SK-N-SH (cell line): ENCODE results near the gene BICC1. TPM values are rescaled to one million over a fixed set of nuclear protein-coding genes. Genes with fewer than 3 reads are reported as not detected.

Experiments used
- CTCF ChIA-PET: fragments of 300-600, 350-600 bp; formaldehyde crosslinking; extraction: SDS; loops from one replicate; lab custom pipeline; 2021; lab: Yijun Ruan, JAX
- POLR2A ChIA-PET: fragments of 350-600 bp; sonication (Branson Sonifier 250); formaldehyde crosslinking; extraction: SDS; loops from one replicate; lab custom pipeline; 2020; ENCODE audit warnings: antibody characterized with exemption, inconsistent platforms; lab: Yijun Ruan, JAX
- DNase-seq: peaks from one replicate; pipeline ENCODE4 v3.0.0; 2012
- H2AFZ ChIP-seq: fragments of 200-600 bp; sonication (generic); 2 replicates; pipeline ENCODE4 v1.8.1; 2016; ENCODE audit warnings: antibody characterized with exemption, mild to moderate bottlenecking, low read depth
- H3F3A ChIP-seq: fragments of 200-600 bp; sonication (generic); replicated peaks from 2 replicates; pipeline ENCODE3; 2016; ENCODE audit warnings: antibody characterized with exemption, mild to moderate bottlenecking; ENCODE audit not compliant: insufficient read depth
- H3K27ac ChIP-seq, 2 experiments: fragments of 200-500 bp in 1 of 2; fragments of 200-600 bp in 1 of 2; sonication (Bioruptor generic) in 1 of 2; sonication (generic), shearing (Covaris generic) in 1 of 2; 2 replicates each; pipeline versions ENCODE4 v1.5.1 to v1.6.1; 2014 to 2016; ENCODE audit warnings: low read depth in 2 of 2, inconsistent platforms in 1 of 2, low read length in 1 of 2, mild to moderate bottlenecking in 1 of 2, mixed read lengths in 1 of 2
- H3K27me3 ChIP-seq: fragments of 200-600 bp; sonication (generic), shearing (Covaris generic); 2 replicates; pipeline ENCODE4 v1.6.1; 2016; ENCODE audit warnings: mixed run types; ENCODE audit not compliant: insufficient read depth
- H3K36me3 ChIP-seq, 2 experiments: fragments of 200-500 bp in 1 of 2; fragments of 200-600 bp in 1 of 2; sonication (Bioruptor generic) in 1 of 2; sonication (generic) in 1 of 2; replicated peaks in 1 of 2; 2 replicates each; pipeline versions ENCODE3 to v1.5.1; 2014 to 2016; ENCODE audit warnings: low read length in 1 of 2, mild to moderate bottlenecking in 1 of 2; ENCODE audit not compliant: insufficient read depth in 2 of 2, control insufficient read depth in 1 of 2
- H3K4me1 ChIP-seq, 2 experiments: fragments of 200-500 bp in 1 of 2; fragments of 200-600 bp in 1 of 2; sonication (Bioruptor generic) in 1 of 2; sonication (generic), shearing (Covaris generic) in 1 of 2; 2 replicates each; pipeline versions ENCODE4 v1.5.1 to v1.6.1; 2014 to 2016; ENCODE audit warnings: low read depth in 1 of 2, low read length in 1 of 2, mixed run types in 1 of 2; ENCODE audit not compliant: insufficient read depth in 2 of 2, control insufficient read depth in 1 of 2
- H3K4me2 ChIP-seq: fragments of 200-600 bp; sonication (generic), shearing (Covaris generic); 2 replicates; pipeline ENCODE4 v1.6.1; 2017; ENCODE audit warnings: mixed run types
- H3K4me3 ChIP-seq, 2 experiments: fragments of 200-500 bp in 1 of 2; fragments of 200-600 bp in 1 of 2; sonication (Bioruptor generic) in 1 of 2; sonication (generic), shearing (Covaris generic) in 1 of 2; 2 replicates each; pipeline versions ENCODE4 v1.5.1 to v1.8.1; 2014 to 2016; ENCODE audit warnings: low read depth in 2 of 2, inconsistent platforms in 1 of 2, low read length in 1 of 2, mild to moderate bottlenecking in 1 of 2, mixed read lengths in 1 of 2, moderate library complexity in 1 of 2
- H3K79me2 ChIP-seq: fragments of 200-600 bp; sonication (generic); 2 replicates; pipeline ENCODE4 v1.8.1; 2017; ENCODE audit warnings: mild to moderate bottlenecking; ENCODE audit not compliant: insufficient read depth
- H3K9ac ChIP-seq: fragments of 200-600 bp; sonication (generic); 2 replicates; pipeline ENCODE4 v1.6.1; 2017; ENCODE audit warnings: mixed run types
- H3K9me2 ChIP-seq: fragments of 200-600 bp; sonication (generic); 2 replicates; pipeline ENCODE4 v1.6.1; 2017; ENCODE audit warnings: mixed run types
- H3K9me3 ChIP-seq: fragments of 200-600 bp; sonication (generic); 2 replicates; pipeline ENCODE4 v1.6.1; 2017; ENCODE audit warnings: mixed run types, mild to moderate bottlenecking, moderate library complexity
- H4K20me1 ChIP-seq: fragments of 200-600 bp; sonication (generic); 2 replicates; pipeline ENCODE4 v1.6.1; 2017; ENCODE audit warnings: mild to moderate bottlenecking, mixed run types; ENCODE audit not compliant: insufficient read depth
- CHD2 ChIP-seq: fragments of 150-350 bp; IDR thresholded peaks from 2 replicates; pipeline ENCODE4 v1.6.1; 2018; ENCODE audit warnings: low read length; ENCODE audit not compliant: partially characterized antibody
- ELF1 ChIP-seq: IDR thresholded peaks from 2 replicates; pipeline ENCODE4 v1.4.0; 2012
- FOXJ3 ChIP-seq: sonication (generic); formaldehyde crosslinking; IDR thresholded peaks from 2 replicates; pipeline ENCODE4 v1.5.1; 2020; ENCODE audit warnings: mild to moderate bottlenecking, missing genetic modification reagents
- FOXM1 ChIP-seq: IDR thresholded peaks from 2 replicates; pipeline ENCODE4 v1.4.0; 2012; ENCODE audit warnings: low read depth, mild to moderate bottlenecking
- GABPA ChIP-seq: IDR thresholded peaks from 2 replicates; pipeline ENCODE4 v1.4.0; 2012; ENCODE audit warnings: low read depth, mild to moderate bottlenecking
- MXI1 ChIP-seq: IDR thresholded peaks from 2 replicates; pipeline ENCODE4 v1.6.1; 2012; ENCODE audit warnings: mild to moderate bottlenecking, low read depth, low read length, improper control_type of control experiment
- NFIC ChIP-seq: IDR thresholded peaks from 2 replicates; pipeline ENCODE4 v1.4.0; 2012; ENCODE audit warnings: borderline replicate concordance
- NRF1 ChIP-seq: IDR thresholded peaks from 2 replicates; pipeline ENCODE4 v1.6.1; 2012; ENCODE audit warnings: low read depth, mild to moderate bottlenecking, low read length
- POLR2AphosphoS5 ChIP-seq: IDR thresholded peaks from 2 replicates; pipeline ENCODE4 v1.6.1; 2012; ENCODE audit warnings: low read depth, low read length
- RAD21 ChIP-seq: IDR thresholded peaks from 2 replicates; pipeline ENCODE4 v1.6.1; 2012; ENCODE audit warnings: mild to moderate bottlenecking, low read length
- RCOR1 ChIP-seq: fragments of 150-350 bp; IDR thresholded peaks from 2 replicates; pipeline ENCODE4 v1.6.1; 2017; ENCODE audit warnings: antibody characterized with exemption, low read length
- SIN3A ChIP-seq: IDR thresholded peaks from 2 replicates; pipeline ENCODE4 v1.6.1; 2012; ENCODE audit warnings: low read depth, mild to moderate bottlenecking, low read length, moderate library complexity, borderline replicate concordance
- TAF1 ChIP-seq: IDR thresholded peaks from 2 replicates; pipeline ENCODE4 v1.6.1; 2012; ENCODE audit warnings: low read depth, mild to moderate bottlenecking, low read length, moderate library complexity, borderline replicate concordance
- TCF12 ChIP-seq: IDR thresholded peaks from 2 replicates; pipeline ENCODE4 v1.4.0; 2012
- TEAD4 ChIP-seq: IDR thresholded peaks from 2 replicates; pipeline ENCODE4 v1.4.0; 2012; ENCODE audit warnings: mild to moderate bottlenecking, borderline replicate concordance; ENCODE audit not compliant: insufficient read depth
- YY1 ChIP-seq: IDR thresholded peaks from 2 replicates; pipeline ENCODE4 v1.4.0; 2012; ENCODE audit warnings: low read depth, mild to moderate bottlenecking
- WGBS: methylation state at CpG from one replicate; pipeline ENCODE4 v1.1.6; 2017; ENCODE audit warnings: low lambda C conversion rate; 5-methylcytosine and 5-hydroxymethylcytosine counted together
- polyA plus RNA-seq, 3 experiments: library from polyadenylated mRNA; depleted of rRNA; stranded (reverse); fragments of >200 nt; gene quantifications; 2 replicates each; pipeline ENCODE4 v1.2.3, GENCODE V29; 2012
- TF ChIP-seq, protein P1 (sequence below): fragments of 150-350 bp; IDR thresholded peaks from 2 replicates; pipeline ENCODE4 v1.6.1; 2016; ENCODE audit warnings: mild to moderate bottlenecking, low read depth, low read length
- TF ChIP-seq, protein P2 (sequence below): IDR thresholded peaks from 2 replicates; pipeline ENCODE4; 2012
- TF ChIP-seq, protein P3 (sequence below): IDR thresholded peaks from 2 replicates; pipeline ENCODE4 v1.6.1; 2012; ENCODE audit warnings: mild to moderate bottlenecking, low read depth, low read length, moderate library complexity

Gene BICC1
- polyA plus RNA-seq, 1 of the 3 experiments (the other 2 are of a cell fraction), result 1.5 TPM

DNA sequence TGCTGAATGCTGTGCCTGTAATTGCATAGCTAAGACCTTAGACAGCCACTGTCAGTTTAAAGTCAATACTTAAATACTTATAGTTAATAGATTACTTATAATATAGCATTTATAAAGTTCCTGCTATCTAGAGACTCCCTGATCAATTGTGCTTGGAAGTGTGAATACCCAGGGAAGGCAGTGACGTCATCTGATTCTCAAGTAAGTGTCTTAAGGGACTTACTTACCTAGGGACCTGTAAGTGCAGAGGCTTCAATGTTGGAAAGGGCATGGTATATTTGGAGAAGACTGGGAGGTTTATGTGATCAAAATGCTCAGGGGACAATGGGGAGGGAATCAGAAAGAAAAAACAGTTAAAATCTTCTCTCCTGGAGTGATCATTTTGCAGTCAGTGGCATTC lies 55.0 kb downstream of the BICC1 start:
- no peak overlapping the region for H2AFZ ChIP-seq
- 85% methylated on average over 1 of the region's 1 CpG for WGBS

More for the DNA sequence above, 55.0 kb downstream of the BICC1 start:
- DNase-seq, result no peak
- Histone ChIP-seq H3K79me2 (peaks cover 6% of the 10 kb centered on the region; the same call in 1 of the 2 replicates), H3K27me3 (no peaks in the 10 kb centered on the region), H3K4me3 (no peak overlapping the region), H3K9me2 (no peaks in the 10 kb centered on the region), H3K36me3 (no peaks in the 10 kb centered on the region), H3F3A (no peaks in the 10 kb centered on the region), H4K20me1 (no peaks in the 10 kb centered on the region), H3K4me2 (no peak overlapping the region), H3K4me1 (peaks cover 0 to 6% of the 10 kb centered on the region in 2 experiments; a peak in 2 of 4 replicates), H3K9ac (no peak overlapping the region), H3K9me3 (peaks cover 3% of the 10 kb centered on the region; the same call in 1 of the 2 replicates), H3K27ac (no peak overlapping the region)
- no peak for TF ChIP-seq GABPA
- TF ChIP-seq MXI1, result no peak
- TF ChIP-seq FOXM1, result no peak
- TF ChIP-seq SIN3A, result no peak
- no peak for TF ChIP-seq TAF1
- TF ChIP-seq TEAD4, result no peak
- no peak for TF ChIP-seq YY1
- TF ChIP-seq, protein P1, sequence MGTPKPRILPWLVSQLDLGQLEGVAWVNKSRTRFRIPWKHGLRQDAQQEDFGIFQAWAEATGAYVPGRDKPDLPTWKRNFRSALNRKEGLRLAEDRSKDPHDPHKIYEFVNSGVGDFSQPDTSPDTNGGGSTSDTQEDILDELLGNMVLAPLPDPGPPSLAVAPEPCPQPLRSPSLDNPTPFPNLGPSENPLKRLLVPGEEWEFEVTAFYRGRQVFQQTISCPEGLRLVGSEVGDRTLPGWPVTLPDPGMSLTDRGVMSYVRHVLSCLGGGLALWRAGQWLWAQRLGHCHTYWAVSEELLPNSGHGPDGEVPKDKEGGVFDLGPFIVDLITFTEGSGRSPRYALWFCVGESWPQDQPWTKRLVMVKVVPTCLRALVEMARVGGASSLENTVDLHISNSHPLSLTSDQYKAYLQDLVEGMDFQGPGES, result no peak
- TF ChIP-seq FOXJ3 (CRISPR knock-in tag), result no peak
- TF ChIP-seq NRF1, result no peak
- no peak for TF ChIP-seq ELF1
- no peak for TF ChIP-seq RCOR1
- no peak for TF ChIP-seq NFIC
- no peak for TF ChIP-seq RAD21
- TF ChIP-seq TCF12, result no peak
- TF ChIP-seq CHD2, result no peak
- no peak for TF ChIP-seq POLR2AphosphoS5
- TF ChIP-seq, protein P2, sequence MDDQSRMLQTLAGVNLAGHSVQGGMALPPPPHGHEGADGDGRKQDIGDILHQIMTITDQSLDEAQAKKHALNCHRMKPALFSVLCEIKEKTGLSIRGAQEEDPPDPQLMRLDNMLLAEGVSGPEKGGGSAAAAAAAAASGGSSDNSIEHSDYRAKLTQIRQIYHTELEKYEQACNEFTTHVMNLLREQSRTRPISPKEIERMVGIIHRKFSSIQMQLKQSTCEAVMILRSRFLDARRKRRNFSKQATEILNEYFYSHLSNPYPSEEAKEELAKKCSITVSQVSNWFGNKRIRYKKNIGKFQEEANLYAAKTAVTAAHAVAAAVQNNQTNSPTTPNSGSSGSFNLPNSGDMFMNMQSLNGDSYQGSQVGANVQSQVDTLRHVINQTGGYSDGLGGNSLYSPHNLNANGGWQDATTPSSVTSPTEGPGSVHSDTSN, result no peak
- TF ChIP-seq, protein P3, sequence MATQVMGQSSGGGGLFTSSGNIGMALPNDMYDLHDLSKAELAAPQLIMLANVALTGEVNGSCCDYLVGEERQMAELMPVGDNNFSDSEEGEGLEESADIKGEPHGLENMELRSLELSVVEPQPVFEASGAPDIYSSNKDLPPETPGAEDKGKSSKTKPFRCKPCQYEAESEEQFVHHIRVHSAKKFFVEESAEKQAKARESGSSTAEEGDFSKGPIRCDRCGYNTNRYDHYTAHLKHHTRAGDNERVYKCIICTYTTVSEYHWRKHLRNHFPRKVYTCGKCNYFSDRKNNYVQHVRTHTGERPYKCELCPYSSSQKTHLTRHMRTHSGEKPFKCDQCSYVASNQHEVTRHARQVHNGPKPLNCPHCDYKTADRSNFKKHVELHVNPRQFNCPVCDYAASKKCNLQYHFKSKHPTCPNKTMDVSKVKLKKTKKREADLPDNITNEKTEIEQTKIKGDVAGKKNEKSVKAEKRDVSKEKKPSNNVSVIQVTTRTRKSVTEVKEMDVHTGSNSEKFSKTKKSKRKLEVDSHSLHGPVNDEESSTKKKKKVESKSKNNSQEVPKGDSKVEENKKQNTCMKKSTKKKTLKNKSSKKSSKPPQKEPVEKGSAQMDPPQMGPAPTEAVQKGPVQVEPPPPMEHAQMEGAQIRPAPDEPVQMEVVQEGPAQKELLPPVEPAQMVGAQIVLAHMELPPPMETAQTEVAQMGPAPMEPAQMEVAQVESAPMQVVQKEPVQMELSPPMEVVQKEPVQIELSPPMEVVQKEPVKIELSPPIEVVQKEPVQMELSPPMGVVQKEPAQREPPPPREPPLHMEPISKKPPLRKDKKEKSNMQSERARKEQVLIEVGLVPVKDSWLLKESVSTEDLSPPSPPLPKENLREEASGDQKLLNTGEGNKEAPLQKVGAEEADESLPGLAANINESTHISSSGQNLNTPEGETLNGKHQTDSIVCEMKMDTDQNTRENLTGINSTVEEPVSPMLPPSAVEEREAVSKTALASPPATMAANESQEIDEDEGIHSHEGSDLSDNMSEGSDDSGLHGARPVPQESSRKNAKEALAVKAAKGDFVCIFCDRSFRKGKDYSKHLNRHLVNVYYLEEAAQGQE, result no peak
- ChIA-PET POLR2A (no interaction called here), CTCF (no interaction called here)
